Measurements from ENCODE around the gene PARG.

GRCh38 chr10:49844775-49845595 is 96.8 kb downstream of the PARG start:
- no peak for TF ChIP-seq CTCF (IDR thresholded peaks at IDR 0.05; ENCODE audit: insufficient read depth, low read length)
- TF ChIP-seq POLR2AphosphoS5 (IDR thresholded peaks at IDR 0.05; ENCODE audit: low read depth) = no peak
- TF ChIP-seq, protein P1, sequence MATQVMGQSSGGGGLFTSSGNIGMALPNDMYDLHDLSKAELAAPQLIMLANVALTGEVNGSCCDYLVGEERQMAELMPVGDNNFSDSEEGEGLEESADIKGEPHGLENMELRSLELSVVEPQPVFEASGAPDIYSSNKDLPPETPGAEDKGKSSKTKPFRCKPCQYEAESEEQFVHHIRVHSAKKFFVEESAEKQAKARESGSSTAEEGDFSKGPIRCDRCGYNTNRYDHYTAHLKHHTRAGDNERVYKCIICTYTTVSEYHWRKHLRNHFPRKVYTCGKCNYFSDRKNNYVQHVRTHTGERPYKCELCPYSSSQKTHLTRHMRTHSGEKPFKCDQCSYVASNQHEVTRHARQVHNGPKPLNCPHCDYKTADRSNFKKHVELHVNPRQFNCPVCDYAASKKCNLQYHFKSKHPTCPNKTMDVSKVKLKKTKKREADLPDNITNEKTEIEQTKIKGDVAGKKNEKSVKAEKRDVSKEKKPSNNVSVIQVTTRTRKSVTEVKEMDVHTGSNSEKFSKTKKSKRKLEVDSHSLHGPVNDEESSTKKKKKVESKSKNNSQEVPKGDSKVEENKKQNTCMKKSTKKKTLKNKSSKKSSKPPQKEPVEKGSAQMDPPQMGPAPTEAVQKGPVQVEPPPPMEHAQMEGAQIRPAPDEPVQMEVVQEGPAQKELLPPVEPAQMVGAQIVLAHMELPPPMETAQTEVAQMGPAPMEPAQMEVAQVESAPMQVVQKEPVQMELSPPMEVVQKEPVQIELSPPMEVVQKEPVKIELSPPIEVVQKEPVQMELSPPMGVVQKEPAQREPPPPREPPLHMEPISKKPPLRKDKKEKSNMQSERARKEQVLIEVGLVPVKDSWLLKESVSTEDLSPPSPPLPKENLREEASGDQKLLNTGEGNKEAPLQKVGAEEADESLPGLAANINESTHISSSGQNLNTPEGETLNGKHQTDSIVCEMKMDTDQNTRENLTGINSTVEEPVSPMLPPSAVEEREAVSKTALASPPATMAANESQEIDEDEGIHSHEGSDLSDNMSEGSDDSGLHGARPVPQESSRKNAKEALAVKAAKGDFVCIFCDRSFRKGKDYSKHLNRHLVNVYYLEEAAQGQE (IDR thresholded peaks at IDR 0.05; ENCODE audit: insufficient replicate concordance, low read depth) = no peak

All from HL-60 (cell line).